Memory B cell (primary cell): Measurements from ENCODE around the gene SPOCK2.

Experiments
- ATAC-seq: fragments of 150-1000 bp; cut with Tn5 transposase; 2 replicates; pipeline ENCODE4 v1.10.0; 2021; ENCODE audit warnings: low read depth, mild to moderate bottlenecking, moderate library complexity
- DNase-seq, 2 donors: peaks; one replicate each; pipeline ENCODE4 v3.0.0; 2022; ENCODE audit warnings: low spot score in 2 of 2
- H3K27ac Mint-ChIP-seq: one replicate; pipeline ENCODE4 v1.8.0; 2022; ENCODE audit warnings: mild to moderate bottlenecking, moderate library complexity, mixed read lengths
- H3K27me3 Mint-ChIP-seq: one replicate; pipeline ENCODE4 v1.8.0; 2022; ENCODE audit warnings: mixed read lengths
- H3K36me3 Mint-ChIP-seq: one replicate; pipeline ENCODE4 v1.8.0; 2022; ENCODE audit warnings: mild to moderate bottlenecking, mixed read lengths
- H3K4me1 Mint-ChIP-seq: one replicate; pipeline ENCODE4 v1.8.0; 2022; ENCODE audit warnings: mixed read lengths
- H3K4me3 Mint-ChIP-seq: one replicate; pipeline ENCODE4 v1.8.0; 2022; ENCODE audit warnings: mild to moderate bottlenecking, moderate library complexity, mixed read lengths
- H3K9me3 Mint-ChIP-seq: one replicate; pipeline ENCODE4 v1.8.0; 2022; ENCODE audit warnings: mixed read lengths

The SPOCK2 gene

GRCh38 chr10:72019085-72019876 is 69.1 kb downstream of the SPOCK2 start:
- Mint-ChIP-seq H3K4me3 (no peak overlapping the region), H3K27ac (no peak overlapping the region), H3K27me3 (peaks cover 10% of the 10 kb centered on the region), H3K4me1 (peaks cover 5% of the 10 kb centered on the region), H3K36me3 (no peaks in the 10 kb centered on the region), H3K9me3 (no peaks in the 10 kb centered on the region)
- no peak for DNase-seq
- ATAC-seq, result no peak

- Mint-ChIP-seq H3K4me3 (no peak overlapping the region), H3K36me3 (no peaks in the 10 kb centered on the region), H3K27me3 (peaks cover 16% of the 10 kb centered on the region), H3K27ac (no peak overlapping the region), H3K9me3 (no peaks in the 10 kb centered on the region), H3K4me1 (peaks cover 5% of the 10 kb centered on the region)
- DNase-seq (no peak), ATAC-seq (no peak)
Measured at GRCh38 chr10:72016608-72017300, 71.6 kb downstream of the SPOCK2 start.

- Mint-ChIP-seq H3K27ac (no peak overlapping the region), H3K4me1 (no peaks in the 10 kb centered on the region), H3K9me3 (no peaks in the 10 kb centered on the region), H3K36me3 (no peaks in the 10 kb centered on the region), H3K27me3 (peaks cover 16% of the 10 kb centered on the region), H3K4me3 (no peak overlapping the region)
- ATAC-seq (no peak), DNase-seq (no peak)
Measured at GRCh38 chr10:72015841-72016240, 72.5 kb downstream of the SPOCK2 start.

GRCh38 chr10:72014785-72015480 is 73.4 kb downstream of the SPOCK2 start:
- peaks cover 16% of the 10 kb centered on the region for H3K27me3 Mint-ChIP-seq
- H3K36me3 Mint-ChIP-seq, result no peaks in the 10 kb centered on the region
- no peak overlapping the region for H3K27ac Mint-ChIP-seq
- H3K9me3 Mint-ChIP-seq, result no peaks in the 10 kb centered on the region
- DNase-seq (no peak), ATAC-seq (no peak)
- H3K4me1 Mint-ChIP-seq, result no peaks in the 10 kb centered on the region
- H3K4me3 Mint-ChIP-seq, result no peak overlapping the region

- Mint-ChIP-seq H3K36me3 (no peaks in the 10 kb centered on the region), H3K27me3 (peaks cover 16% of the 10 kb centered on the region), H3K4me1 (no peaks in the 10 kb centered on the region), H3K4me3 (no peak overlapping the region), H3K27ac (no peak overlapping the region), H3K9me3 (no peaks in the 10 kb centered on the region)
- ATAC-seq (no peak), DNase-seq (no peak)
Measured at GRCh38 chr10:72014197-72014596, 74.2 kb downstream of the SPOCK2 start.

- H3K9me3 Mint-ChIP-seq, result no peaks in the 10 kb centered on the region
- no peaks in the 10 kb centered on the region for H3K36me3 Mint-ChIP-seq
- no peak overlapping the region for H3K27ac Mint-ChIP-seq
- ATAC-seq, result no peak
- no peak for DNase-seq
- no peak overlapping the region for H3K4me3 Mint-ChIP-seq
- peaks cover 16% of the 10 kb centered on the region for H3K27me3 Mint-ChIP-seq
- H3K4me1 Mint-ChIP-seq, result no peaks in the 10 kb centered on the region
Measured at GRCh38 chr10:72013202-72013945, 75.0 kb downstream of the SPOCK2 start.

GRCh38 chr10:72012796-72013195 is 75.6 kb downstream of the SPOCK2 start:
- H3K27ac Mint-ChIP-seq, result no peak overlapping the region
- no peak for ATAC-seq
- H3K4me1 Mint-ChIP-seq, result no peaks in the 10 kb centered on the region
- H3K9me3 Mint-ChIP-seq, result no peaks in the 10 kb centered on the region
- DNase-seq, result no peak
- no peaks in the 10 kb centered on the region for H3K36me3 Mint-ChIP-seq
- H3K4me3 Mint-ChIP-seq, result no peak overlapping the region
- H3K27me3 Mint-ChIP-seq, result peaks cover 12% of the 10 kb centered on the region

GRCh38 chr10:72011976-72012512 is 76.3 kb downstream of the SPOCK2 start:
- no peaks in the 10 kb centered on the region for H3K9me3 Mint-ChIP-seq
- H3K4me1 Mint-ChIP-seq, result no peaks in the 10 kb centered on the region
- no peak overlapping the region for H3K4me3 Mint-ChIP-seq
- no peak for DNase-seq
- ATAC-seq, result no peak
- H3K27me3 Mint-ChIP-seq, result peaks cover 12% of the 10 kb centered on the region
- no peak overlapping the region for H3K27ac Mint-ChIP-seq
- no peaks in the 10 kb centered on the region for H3K36me3 Mint-ChIP-seq

GRCh38 chr10:72011468-72011867 is 76.9 kb downstream of the SPOCK2 start:
- DNase-seq (no peak), ATAC-seq (no peak)
- H3K27me3 Mint-ChIP-seq, result peaks cover 9% of the 10 kb centered on the region
- no peaks in the 10 kb centered on the region for H3K36me3 Mint-ChIP-seq
- no peak overlapping the region for H3K27ac Mint-ChIP-seq
- H3K4me3 Mint-ChIP-seq, result no peak overlapping the region
- H3K9me3 Mint-ChIP-seq, result no peaks in the 10 kb centered on the region
- H3K4me1 Mint-ChIP-seq, result no peaks in the 10 kb centered on the region

GRCh38 chr10:72011016-72011415 is 77.3 kb downstream of the SPOCK2 start:
- DNase-seq (no peak), ATAC-seq (no peak)
- Mint-ChIP-seq H3K27me3 (peaks cover 9% of the 10 kb centered on the region), H3K9me3 (no peaks in the 10 kb centered on the region), H3K27ac (no peak overlapping the region), H3K4me3 (no peak overlapping the region), H3K36me3 (no peaks in the 10 kb centered on the region), H3K4me1 (no peaks in the 10 kb centered on the region)

- H3K27me3 Mint-ChIP-seq, result peaks cover 6% of the 10 kb centered on the region
- no peaks in the 10 kb centered on the region for H3K36me3 Mint-ChIP-seq
Measured at GRCh38 chr10:72010234-72010973, 77.9 kb downstream of the SPOCK2 start.

GRCh38 chr10:72009425-72010081 is 78.8 kb downstream of the SPOCK2 start:
- no peaks in the 10 kb centered on the region for H3K36me3 Mint-ChIP-seq
- no peaks in the 10 kb centered on the region for H3K4me1 Mint-ChIP-seq
- no peak overlapping the region for H3K27ac Mint-ChIP-seq
- peaks cover 6% of the 10 kb centered on the region for H3K27me3 Mint-ChIP-seq
- no peak overlapping the region for H3K4me3 Mint-ChIP-seq
- no peak for DNase-seq
- no peaks in the 10 kb centered on the region for H3K9me3 Mint-ChIP-seq
- no peak for ATAC-seq

More at GRCh38 chr10:72010234-72010973, 77.9 kb downstream of the SPOCK2 start:
- H3K4me1 Mint-ChIP-seq, result no peaks in the 10 kb centered on the region
- no peak overlapping the region for H3K27ac Mint-ChIP-seq
- no peak for DNase-seq
- no peak overlapping the region for H3K4me3 Mint-ChIP-seq
- H3K9me3 Mint-ChIP-seq, result no peaks in the 10 kb centered on the region
- no peak for ATAC-seq

- no peak overlapping the region for H3K4me3 Mint-ChIP-seq
- H3K9me3 Mint-ChIP-seq, result no peaks in the 10 kb centered on the region
- no peaks in the 10 kb centered on the region for H3K36me3 Mint-ChIP-seq
- DNase-seq, result no peak
- no peak overlapping the region for H3K27ac Mint-ChIP-seq
- no peaks in the 10 kb centered on the region for H3K4me1 Mint-ChIP-seq
- peaks cover 6% of the 10 kb centered on the region for H3K27me3 Mint-ChIP-seq
- no peak for ATAC-seq
Measured at GRCh38 chr10:72009051-72009424, 79.3 kb downstream of the SPOCK2 start.
